ENCODE results near the gene SURF2.

GRCh38 chr9:133394687-133395271 is 38.4 kb downstream of the SURF2 start:
- TF ChIP-seq, protein P1, sequence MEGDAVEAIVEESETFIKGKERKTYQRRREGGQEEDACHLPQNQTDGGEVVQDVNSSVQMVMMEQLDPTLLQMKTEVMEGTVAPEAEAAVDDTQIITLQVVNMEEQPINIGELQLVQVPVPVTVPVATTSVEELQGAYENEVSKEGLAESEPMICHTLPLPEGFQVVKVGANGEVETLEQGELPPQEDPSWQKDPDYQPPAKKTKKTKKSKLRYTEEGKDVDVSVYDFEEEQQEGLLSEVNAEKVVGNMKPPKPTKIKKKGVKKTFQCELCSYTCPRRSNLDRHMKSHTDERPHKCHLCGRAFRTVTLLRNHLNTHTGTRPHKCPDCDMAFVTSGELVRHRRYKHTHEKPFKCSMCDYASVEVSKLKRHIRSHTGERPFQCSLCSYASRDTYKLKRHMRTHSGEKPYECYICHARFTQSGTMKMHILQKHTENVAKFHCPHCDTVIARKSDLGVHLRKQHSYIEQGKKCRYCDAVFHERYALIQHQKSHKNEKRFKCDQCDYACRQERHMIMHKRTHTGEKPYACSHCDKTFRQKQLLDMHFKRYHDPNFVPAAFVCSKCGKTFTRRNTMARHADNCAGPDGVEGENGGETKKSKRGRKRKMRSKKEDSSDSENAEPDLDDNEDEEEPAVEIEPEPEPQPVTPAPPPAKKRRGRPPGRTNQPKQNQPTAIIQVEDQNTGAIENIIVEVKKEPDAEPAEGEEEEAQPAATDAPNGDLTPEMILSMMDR (IDR thresholded peaks at IDR 0.05; ENCODE audit: insufficient read depth, low read depth, low read length): no peak
- no peak for TF ChIP-seq EZH2 (IDR thresholded peaks at IDR 0.05; ENCODE audit: insufficient read depth, low read length)
